ENCODE measurements around the gene SIX6.

The SIX6 gene

DNA sequence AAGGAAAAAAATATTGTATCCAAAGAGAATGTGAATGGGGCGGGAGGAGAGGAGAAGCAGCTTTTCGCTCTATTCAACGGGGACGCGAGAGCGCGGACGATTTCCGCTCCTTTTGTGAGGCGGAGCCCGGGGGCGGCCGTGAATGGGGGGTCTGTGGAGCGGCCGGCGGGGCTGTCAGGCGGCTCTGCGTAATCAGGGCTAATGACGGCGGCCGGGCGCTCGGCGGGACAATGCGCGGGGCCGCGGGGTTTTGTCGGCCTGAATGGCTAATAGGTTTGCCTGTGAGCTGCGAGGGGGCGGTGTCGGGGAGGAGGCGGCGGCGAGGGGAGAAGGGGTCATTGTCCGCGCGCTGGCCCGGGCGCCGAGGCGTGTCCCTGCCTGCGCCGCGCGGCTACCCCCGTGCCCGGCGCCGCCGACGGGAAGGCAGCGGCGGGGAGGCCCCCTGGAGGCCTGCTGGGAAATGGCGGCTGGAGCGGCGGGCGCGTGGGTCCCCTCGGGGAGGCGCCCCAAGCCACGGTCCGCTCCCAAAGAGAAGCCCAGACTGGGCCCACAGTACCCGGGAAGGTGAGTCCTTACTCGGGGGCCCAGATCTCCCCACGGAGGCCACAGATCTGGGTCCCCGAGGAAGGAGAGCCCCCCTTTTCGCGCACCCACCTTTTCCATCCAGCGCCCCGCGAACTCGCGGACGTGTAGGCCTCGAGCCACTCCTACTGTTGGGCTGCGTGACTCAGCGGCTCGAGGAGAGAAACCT, 6.0 kb downstream of the SIX6 start:
- DNase-seq, result peak; percentile 45 to 59

DNA sequence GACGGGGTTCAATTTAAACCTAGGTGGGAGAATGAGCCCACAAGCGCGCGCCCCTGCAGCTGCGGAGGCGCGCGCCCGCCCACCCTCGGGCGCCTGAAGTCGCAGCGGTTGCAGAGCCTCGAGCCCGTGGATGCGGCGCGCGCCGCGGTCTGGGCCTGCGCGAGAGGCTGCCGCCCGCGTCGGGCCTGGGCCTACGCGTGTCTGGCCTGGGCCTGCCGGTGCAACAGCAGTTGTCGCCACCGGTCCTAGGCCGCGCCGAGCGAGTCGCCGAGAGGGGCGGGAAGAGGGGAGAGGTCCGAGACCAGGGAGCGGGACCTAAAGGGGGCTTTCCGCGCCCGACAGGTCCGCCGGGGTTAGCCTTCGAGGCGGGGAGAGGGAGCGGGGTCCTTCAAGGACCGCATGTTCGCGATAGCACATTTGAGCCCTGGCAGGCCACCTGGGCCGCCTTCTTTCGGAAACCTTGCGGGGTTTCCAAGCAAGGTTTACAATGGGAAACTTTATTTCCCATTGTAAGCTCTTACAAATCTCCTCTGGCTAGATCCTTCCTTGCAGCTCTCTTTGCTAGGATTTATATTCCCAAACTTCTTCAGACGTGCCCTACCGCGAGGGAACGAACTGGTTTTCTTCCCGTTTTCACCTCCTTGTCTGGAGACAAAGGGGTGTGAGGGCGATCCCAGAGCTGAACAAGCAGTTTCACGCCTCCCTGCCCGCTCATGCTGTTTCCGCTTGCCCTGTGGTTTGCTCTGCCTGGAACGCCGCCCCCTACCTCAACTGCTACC, 6.8 kb downstream of the SIX6 start:
- DNase-seq, result peak in 1 of 2 experiments; percentile 34

DNA sequence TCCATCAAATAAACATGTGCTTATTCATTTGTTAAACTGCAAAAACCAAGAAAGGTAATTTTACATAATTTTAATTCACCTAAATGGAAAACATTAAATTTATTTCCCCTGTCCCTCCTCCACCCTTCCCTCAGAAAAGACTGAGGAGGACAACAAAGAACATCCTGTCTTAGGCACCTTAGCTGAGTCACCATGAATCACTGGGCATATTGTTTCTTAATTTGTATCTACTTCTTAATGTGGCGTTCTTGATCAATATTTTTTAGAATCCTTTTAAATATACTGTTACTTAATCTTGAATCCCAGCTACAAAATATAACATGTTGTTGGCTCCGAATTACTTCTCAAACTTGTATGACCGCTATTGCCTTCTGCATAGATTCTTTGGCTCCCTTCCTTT, 23.5 kb downstream of the SIX6 start:
- no peak for DNase-seq

DNA sequence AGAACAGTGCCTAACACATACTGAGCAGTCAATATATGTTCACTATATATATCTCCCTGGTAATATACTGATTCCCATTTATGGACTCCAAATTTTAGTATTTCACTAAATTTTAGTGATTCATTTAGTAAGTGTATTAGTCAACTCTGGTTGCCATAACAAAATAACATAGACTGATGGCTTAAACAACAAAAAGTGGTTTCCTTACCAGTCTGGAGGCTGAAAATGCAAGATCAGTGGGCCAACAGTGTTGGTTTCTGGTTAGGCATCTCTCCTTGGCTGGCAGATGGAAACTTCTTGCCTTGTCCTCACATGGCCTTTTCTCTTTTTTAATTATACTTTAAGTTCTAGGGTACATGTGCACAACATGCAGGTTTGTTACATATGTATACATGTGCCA, 28.7 kb downstream of the SIX6 start:
- DNase-seq, result no peak

DNA sequence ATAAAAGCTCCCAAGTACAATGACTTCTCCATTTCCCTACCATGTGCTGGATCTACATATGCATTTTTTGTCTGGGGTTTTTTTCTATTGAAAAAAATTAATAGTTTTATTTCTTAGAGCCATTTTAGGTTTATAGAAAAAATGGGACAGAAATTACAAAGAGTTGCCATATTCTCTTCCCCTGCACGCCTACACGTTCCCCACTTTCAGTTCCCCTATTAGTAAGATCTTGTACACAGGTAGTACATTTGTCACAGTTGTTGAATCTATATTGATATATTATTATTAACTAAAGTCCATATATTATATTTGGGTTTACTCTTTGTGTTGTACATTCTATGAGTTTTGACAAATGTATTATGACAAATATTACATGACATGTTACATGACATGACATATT, 35.7 kb downstream of the SIX6 start:
- DNase-seq, result no peak

GRCh38 chr14:60553808-60554207, 44.9 kb downstream of the SIX6 start:
- no peak for DNase-seq

DNA sequence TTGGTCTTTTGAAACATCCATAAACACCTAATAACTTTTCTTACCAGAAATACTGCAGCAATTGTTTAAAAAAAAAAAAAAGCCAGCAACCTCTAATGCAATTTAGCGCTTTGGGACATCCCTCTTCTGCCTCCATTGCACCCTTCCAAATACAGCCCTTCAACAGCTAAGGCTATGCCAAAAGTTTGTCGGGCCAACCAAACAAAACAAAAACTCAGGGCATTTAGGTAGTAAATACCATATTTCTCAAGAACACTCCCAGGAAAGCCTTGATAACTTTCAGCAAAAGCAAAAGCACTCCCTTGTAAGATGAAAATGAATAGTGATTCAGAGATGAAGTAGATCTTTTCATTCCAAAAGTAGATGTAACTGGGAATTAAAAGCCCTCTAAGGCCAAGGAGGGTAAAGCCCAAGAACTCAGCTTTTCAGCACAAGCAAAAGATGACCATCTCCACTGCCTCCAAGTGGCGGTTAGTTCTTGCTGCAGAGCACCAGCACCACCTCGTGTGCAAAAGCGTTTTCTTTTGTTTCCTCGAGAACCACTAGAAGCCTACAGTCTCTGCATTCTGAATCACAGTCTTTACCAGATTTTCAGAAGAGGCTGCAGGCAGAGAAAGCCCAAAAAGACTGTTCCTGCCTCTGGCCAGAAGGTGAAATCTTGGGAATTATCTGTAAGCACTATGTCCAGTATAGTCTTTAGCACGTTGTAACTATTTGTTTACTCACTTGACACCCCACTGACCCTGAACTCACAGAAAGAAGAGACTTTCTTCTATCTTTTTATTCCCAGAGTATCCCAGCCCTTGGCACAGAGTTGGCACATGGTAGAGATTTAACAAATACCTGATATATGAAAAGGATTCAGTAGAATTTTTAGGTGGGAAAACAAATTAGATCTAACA, 53.1 kb downstream of the SIX6 start:
- peak; percentile 25 to 33 for DNase-seq
